ENCODE results near the gene SH3BP4.

SH3BP4 gene

DNA sequence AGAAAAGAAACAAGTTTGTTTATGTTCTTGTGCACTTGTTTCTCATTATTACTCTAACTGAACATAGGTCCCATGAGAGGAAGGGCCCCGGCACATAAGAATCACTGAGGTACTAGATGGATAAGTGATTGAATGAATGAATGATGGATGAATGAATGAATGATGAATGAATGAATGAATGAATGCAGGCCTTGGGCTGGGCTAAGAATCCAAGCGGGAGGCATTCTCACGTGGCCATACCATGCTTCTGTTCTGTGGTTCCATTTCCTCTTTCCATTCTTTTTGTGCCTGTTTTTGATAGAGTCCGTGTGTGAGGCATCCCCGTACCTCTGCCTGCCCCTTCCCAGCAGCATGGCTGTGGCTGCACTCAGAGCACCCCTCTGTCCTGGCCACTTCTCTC, 94.8 kb downstream of the SH3BP4 start:
- Histone ChIP-seq H3K9me3 (no peaks in the 10 kb centered on the region), H3K4me1 (ENCODE audit: control insufficient read depth in 1 of 2, insufficient read depth in 1 of 2, low read depth in 1 of 2, low read length in 1 of 2) (no peaks in the 10 kb centered on the region), H3K36me3 (no peaks in the 10 kb centered on the region), H3K27me3 (no peaks in the 10 kb centered on the region), H3K4me3 (ENCODE audit: low read depth in 1 of 2, low read length in 1 of 2) (no peak overlapping the region), H3K27ac (no peak overlapping the region)
- TF ChIP-seq, protein P1, sequence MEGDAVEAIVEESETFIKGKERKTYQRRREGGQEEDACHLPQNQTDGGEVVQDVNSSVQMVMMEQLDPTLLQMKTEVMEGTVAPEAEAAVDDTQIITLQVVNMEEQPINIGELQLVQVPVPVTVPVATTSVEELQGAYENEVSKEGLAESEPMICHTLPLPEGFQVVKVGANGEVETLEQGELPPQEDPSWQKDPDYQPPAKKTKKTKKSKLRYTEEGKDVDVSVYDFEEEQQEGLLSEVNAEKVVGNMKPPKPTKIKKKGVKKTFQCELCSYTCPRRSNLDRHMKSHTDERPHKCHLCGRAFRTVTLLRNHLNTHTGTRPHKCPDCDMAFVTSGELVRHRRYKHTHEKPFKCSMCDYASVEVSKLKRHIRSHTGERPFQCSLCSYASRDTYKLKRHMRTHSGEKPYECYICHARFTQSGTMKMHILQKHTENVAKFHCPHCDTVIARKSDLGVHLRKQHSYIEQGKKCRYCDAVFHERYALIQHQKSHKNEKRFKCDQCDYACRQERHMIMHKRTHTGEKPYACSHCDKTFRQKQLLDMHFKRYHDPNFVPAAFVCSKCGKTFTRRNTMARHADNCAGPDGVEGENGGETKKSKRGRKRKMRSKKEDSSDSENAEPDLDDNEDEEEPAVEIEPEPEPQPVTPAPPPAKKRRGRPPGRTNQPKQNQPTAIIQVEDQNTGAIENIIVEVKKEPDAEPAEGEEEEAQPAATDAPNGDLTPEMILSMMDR (IDR thresholded peaks at IDR 0.05): no peak

DNA sequence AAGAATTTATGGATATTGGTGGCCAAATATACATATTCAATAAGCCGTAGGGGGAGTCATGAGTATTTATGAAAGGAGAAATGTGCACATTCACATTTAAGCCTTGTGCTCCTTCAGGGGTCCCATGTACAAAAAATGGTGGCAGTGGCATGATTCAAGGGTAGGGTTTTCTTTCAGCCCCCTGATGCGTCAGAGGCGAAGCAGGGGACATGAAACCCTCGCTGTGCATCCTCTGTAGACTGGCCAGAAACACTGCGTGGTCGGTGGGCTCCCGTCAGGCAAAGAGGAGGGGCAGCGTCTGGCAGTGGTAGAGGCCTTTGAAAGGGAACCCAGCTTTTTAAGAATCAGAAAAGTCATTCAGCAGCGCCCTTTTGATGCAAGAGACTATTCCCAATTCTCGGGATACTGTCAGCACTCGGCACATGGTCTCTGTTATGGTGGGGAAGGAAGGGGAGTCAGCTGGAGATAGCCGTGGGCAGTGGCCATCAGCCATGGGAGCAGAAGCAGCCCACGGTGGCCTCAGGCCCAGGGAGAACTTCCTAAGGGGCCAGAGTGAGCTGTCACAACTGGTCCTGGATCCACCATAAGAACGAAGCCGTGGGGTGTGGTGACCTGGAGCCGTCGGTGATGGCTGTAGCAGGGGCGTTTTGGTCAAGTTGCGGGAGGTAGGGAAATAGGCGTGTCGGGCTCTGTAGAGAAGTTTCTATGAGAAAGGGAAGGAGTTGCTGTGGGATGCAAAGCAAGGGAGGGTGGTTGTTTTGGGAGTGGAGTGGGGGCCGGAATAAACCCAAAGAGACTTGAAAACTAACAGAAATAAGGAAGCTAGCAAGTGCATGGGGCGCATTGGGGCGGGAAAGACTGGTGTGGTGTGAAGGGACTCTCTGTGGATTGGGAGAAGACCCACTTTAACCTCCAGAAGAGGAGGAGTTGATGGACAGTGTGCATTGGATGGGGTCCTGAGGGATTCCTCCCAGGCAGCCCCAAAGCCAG, 95.6 kb downstream of the SH3BP4 start:
- Histone ChIP-seq H3K4me1 (ENCODE audit: control insufficient read depth in 1 of 2, insufficient read depth in 1 of 2, low read depth in 1 of 2, low read length in 1 of 2) (no peaks in the 10 kb centered on the region), H3K27me3 (no peaks in the 10 kb centered on the region), H3K27ac (no peak overlapping the region), H3K4me3 (ENCODE audit: low read depth in 1 of 2, low read length in 1 of 2) (no peak overlapping the region), H3K9me3 (no peaks in the 10 kb centered on the region), H3K36me3 (no peaks in the 10 kb centered on the region)
- TF ChIP-seq, protein P1 (IDR thresholded peaks at IDR 0.05): no peak

DNA sequence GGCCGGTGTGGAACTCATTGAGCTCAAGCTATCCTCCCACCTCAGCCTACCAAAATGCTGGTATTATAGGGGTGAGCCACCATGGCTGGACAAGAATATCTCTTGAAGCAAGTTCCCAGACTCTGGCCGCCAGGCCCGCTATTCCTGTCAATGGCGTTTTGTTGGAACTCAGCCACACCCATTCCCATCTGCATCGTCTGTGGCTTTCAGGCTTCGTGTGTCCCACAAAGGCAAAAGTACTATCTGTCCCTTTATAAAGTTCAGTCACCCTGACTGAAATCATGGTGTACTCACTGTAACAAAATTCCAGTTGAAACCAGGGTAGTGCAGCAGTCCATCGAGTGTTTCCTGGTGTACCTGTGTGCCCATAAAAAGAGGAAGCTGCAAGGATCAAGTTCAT, 96.7 kb downstream of the SH3BP4 start:
- Histone ChIP-seq H3K36me3 (no peaks in the 10 kb centered on the region), H3K27ac (no peak overlapping the region), H3K4me3 (ENCODE audit: low read depth in 1 of 2, low read length in 1 of 2) (no peak overlapping the region), H3K4me1 (ENCODE audit: control insufficient read depth in 1 of 2, insufficient read depth in 1 of 2, low read depth in 1 of 2, low read length in 1 of 2) (no peaks in the 10 kb centered on the region), H3K27me3 (no peaks in the 10 kb centered on the region), H3K9me3 (no peaks in the 10 kb centered on the region)
- TF ChIP-seq, protein P1 (IDR thresholded peaks at IDR 0.05): no peak

DNA sequence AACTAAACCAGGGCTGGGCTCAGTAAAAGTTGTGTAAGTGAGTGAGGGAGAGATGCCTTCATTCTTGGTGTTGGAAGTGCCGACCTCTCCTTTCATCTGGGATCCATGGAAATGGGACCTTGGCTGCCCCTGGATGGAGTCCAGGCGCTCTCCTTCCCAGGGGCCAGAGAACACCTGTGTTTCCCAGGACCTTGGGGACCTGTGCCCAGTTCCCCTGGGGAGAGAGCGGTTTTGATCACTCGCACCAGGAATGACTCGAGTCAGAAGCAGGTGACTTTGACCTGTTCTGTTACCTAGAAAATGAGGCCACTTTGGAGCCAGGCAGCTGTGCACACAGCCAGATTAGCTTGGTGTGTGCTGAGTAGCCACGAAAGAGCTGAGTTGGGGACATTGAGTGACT, 97.3 kb downstream of the SH3BP4 start:
- Histone ChIP-seq H3K27me3 (no peaks in the 10 kb centered on the region), H3K27ac (no peak overlapping the region), H3K4me1 (ENCODE audit: control insufficient read depth in 1 of 2, insufficient read depth in 1 of 2, low read depth in 1 of 2, low read length in 1 of 2) (no peaks in the 10 kb centered on the region), H3K36me3 (no peaks in the 10 kb centered on the region), H3K9me3 (no peaks in the 10 kb centered on the region), H3K4me3 (ENCODE audit: low read depth in 1 of 2, low read length in 1 of 2) (no peak overlapping the region)
- TF ChIP-seq, protein P1 (IDR thresholded peaks at IDR 0.05): no peak

DNA sequence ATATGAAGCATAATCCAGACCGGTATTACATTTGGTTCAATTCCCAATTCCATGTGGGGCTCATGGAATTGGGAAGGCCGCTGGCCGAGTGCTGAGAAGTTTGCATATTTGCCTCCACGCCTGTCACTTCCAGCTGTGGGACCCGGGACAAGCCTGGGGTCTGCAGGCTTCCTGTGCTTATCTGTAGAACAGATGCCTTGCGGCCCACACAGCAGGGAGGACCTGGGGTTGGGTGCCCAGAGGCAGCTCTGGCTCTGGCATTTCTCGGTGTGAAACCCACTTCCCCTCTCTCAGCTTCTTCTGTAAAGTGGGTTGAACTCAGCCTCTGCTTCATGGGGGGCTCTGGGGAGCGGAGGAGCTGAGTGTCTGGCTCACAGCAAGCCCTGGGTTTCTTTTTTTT, 97.9 kb downstream of the SH3BP4 start:
- no peak overlapping the region for H3K4me3 ChIP-seq (ENCODE audit: low read depth in 1 of 2, low read length in 1 of 2)

More for the DNA sequence above, 97.9 kb downstream of the SH3BP4 start:
- H3K27me3 ChIP-seq: no peaks in the 10 kb centered on the region
- no peak overlapping the region for H3K27ac ChIP-seq
- H3K9me3 ChIP-seq: no peaks in the 10 kb centered on the region
- no peaks in the 10 kb centered on the region for H3K4me1 ChIP-seq (ENCODE audit: control insufficient read depth in 1 of 2, insufficient read depth in 1 of 2, low read depth in 1 of 2, low read length in 1 of 2)
- no peaks in the 10 kb centered on the region for H3K36me3 ChIP-seq
- TF ChIP-seq, protein P1 (IDR thresholded peaks at IDR 0.05): no peak

All from neutrophil (primary cell).